ENCODE results near the gene UST. TPM values are rescaled to one million over a fixed set of nuclear protein-coding genes. Genes with fewer than 3 reads are reported as not detected.
A peak's percentile ranks its signal among the peaks of the same experiment; 100 is the strongest.

Gene UST
- total RNA-seq, 2 donors from 2014 or later = 24.2 to 30.8 TPM

DNA sequence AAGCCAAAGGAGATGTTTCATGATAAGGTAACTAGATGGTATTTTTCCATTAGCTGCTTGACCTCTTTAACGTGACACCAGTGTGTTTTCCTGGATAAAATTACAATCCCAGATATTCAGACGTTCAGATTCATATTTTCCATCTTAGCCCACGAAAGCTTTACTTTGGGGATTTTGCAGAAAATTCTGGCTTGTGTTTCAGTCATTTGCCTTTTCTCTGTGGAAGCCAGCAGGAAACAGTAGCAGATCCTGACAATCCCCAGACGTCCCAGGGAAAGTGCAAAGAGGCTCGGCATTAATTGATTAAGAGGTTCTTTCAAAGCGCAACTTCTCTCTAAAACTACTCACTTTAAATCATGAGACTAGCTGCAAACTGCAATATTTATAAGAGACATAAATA lies 243.6 kb downstream of the UST start:
- no peaks in the 10 kb centered on the region for H3K9me3 ChIP-seq
- no peaks in the 10 kb centered on the region for H3K27me3 ChIP-seq (replicated peaks; ENCODE audit: insufficient read depth)
- no peak overlapping the region for H3K27ac ChIP-seq
- ATAC-seq (ENCODE audit: insufficient number of reproducible peaks, low FRiP score, low read depth) (no peak), DNase-seq (ENCODE audit: low spot score) (no peak)
- H3K4me3 ChIP-seq = no peak overlapping the region
- TF ChIP-seq, protein P1, sequence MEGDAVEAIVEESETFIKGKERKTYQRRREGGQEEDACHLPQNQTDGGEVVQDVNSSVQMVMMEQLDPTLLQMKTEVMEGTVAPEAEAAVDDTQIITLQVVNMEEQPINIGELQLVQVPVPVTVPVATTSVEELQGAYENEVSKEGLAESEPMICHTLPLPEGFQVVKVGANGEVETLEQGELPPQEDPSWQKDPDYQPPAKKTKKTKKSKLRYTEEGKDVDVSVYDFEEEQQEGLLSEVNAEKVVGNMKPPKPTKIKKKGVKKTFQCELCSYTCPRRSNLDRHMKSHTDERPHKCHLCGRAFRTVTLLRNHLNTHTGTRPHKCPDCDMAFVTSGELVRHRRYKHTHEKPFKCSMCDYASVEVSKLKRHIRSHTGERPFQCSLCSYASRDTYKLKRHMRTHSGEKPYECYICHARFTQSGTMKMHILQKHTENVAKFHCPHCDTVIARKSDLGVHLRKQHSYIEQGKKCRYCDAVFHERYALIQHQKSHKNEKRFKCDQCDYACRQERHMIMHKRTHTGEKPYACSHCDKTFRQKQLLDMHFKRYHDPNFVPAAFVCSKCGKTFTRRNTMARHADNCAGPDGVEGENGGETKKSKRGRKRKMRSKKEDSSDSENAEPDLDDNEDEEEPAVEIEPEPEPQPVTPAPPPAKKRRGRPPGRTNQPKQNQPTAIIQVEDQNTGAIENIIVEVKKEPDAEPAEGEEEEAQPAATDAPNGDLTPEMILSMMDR (IDR thresholded peaks at IDR 0.05) = no peak
- H3K4me1 ChIP-seq (ENCODE audit: control insufficient read depth in 1 of 2, low read depth in 2 of 2) = no peaks in the 10 kb centered on the region
- no peaks in the 10 kb centered on the region for H3K36me3 ChIP-seq

DNA sequence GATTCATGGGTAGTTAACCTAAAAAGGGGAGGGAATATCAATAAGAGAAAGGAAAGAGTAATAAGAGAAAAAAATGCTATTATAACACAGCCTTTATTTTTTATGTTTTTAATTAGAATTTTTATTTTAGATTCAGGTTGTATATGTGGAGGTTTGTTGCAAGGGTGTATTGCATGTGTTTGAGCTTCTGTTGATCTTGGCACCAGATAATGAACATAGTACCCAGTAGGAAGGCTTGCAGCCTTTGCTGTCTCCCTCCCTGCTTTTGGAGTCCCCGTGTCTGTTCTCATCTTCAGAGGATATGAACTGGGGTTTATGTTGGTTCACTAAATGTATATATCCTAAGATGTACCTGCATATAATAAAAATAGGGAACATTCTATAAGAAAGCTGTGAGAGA lies 250.0 kb downstream of the UST start:
- Histone ChIP-seq H3K4me1 (ENCODE audit: control insufficient read depth in 1 of 2, low read depth in 2 of 2) (peaks cover 24 to 35% of the 10 kb centered on the region in 2 donors), H3K27ac (peak overlapping the region in 1 of 2 donors; percentile 9), H3K4me3 (no peak overlapping the region), H3K36me3 (no peaks in the 10 kb centered on the region), H3K27me3 (replicated peaks; ENCODE audit: insufficient read depth) (no peaks in the 10 kb centered on the region), H3K9me3 (no peaks in the 10 kb centered on the region)
- TF ChIP-seq, protein P1 (IDR thresholded peaks at IDR 0.05) = no peak
- ATAC-seq (ENCODE audit: insufficient number of reproducible peaks, low FRiP score, low read depth) (no peak), DNase-seq (ENCODE audit: low spot score) (no peak)

DNA sequence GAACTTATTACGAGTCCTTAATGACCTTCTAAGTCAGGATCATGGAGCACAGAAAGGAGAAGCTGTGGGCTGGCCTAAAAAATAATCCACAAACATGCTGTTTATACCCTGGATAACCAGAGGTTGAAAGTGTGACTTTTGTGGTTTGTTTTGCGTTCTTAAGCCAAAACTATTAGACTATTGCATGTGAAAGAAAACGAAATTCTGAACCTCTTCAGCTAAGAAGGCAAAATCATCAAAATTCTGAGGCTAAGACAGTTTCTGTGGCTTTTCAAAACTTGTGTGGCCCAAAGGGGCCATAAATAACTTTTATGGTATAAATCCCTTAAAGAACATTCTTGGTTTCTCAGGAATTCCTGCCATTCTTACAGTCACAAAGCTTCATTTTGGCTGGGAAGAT lies 251.0 kb downstream of the UST start:
- DNase-seq (ENCODE audit: low spot score) (no peak), ATAC-seq (ENCODE audit: insufficient number of reproducible peaks, low FRiP score, low read depth) (no peak)
- peaks cover 24 to 35% of the 10 kb centered on the region in 2 donors for H3K4me1 ChIP-seq (ENCODE audit: control insufficient read depth in 1 of 2, low read depth in 2 of 2)
- no peaks in the 10 kb centered on the region for H3K27me3 ChIP-seq (replicated peaks; ENCODE audit: insufficient read depth)
- H3K27ac ChIP-seq = no peak overlapping the region
- H3K36me3 ChIP-seq = no peaks in the 10 kb centered on the region
- no peaks in the 10 kb centered on the region for H3K9me3 ChIP-seq
- H3K4me3 ChIP-seq = no peak overlapping the region
- TF ChIP-seq, protein P1 (IDR thresholded peaks at IDR 0.05) = no peak

DNA sequence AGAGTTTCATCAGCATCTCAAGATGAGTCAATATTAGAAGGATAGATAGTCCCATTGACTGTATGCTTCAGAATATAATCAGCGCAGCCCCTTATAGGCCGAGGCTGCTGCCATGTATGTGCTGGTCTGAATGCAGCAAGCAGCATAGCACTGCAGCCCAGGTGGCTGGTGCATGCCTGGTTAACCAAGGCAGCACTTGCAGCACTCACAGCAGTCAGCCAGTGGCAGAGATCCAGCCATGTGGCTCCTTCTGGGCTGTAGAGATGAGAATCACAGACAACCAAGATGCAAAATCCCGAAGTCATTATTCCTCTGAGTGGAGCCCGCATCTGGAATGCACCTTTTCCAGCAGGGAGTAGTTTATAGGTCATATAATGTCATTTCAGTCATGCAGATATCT lies 251.9 kb downstream of the UST start:
- ATAC-seq (ENCODE audit: insufficient number of reproducible peaks, low FRiP score, low read depth) = no peak
- no peak for DNase-seq (ENCODE audit: low spot score)
- H3K4me1 ChIP-seq (ENCODE audit: control insufficient read depth in 1 of 2, low read depth in 2 of 2) = peaks cover 24 to 35% of the 10 kb centered on the region in 2 donors
- H3K4me3 ChIP-seq = no peak overlapping the region
- H3K36me3 ChIP-seq = no peaks in the 10 kb centered on the region
- TF ChIP-seq, protein P1 (IDR thresholded peaks at IDR 0.05) = no peak
- no peak overlapping the region for H3K27ac ChIP-seq
- H3K27me3 ChIP-seq (replicated peaks; ENCODE audit: insufficient read depth) = no peaks in the 10 kb centered on the region
- H3K9me3 ChIP-seq = no peaks in the 10 kb centered on the region

DNA sequence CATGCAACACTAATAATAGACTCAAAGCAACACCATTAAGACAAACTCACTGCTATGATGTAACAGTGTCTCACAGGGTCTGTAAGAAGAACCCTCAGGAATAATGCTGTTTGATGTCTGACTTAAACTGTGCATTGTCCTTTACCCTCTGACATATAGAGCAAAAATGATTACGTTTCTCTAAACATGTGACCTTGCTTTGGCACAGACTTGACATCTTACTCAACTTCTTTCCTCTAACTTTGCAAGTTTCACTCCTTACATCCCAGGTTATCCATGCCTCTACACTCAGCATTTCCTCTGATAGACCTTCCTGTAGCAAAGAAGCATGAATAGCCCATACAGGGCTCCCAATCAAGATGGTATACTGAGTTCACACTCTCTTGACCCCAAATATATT lies 252.7 kb downstream of the UST start:
- Histone ChIP-seq H3K4me3 (no peak overlapping the region), H3K36me3 (no peaks in the 10 kb centered on the region), H3K27ac (peak overlapping the region; percentile 49 to 64), H3K27me3 (replicated peaks; ENCODE audit: insufficient read depth) (no peaks in the 10 kb centered on the region), H3K4me1 (ENCODE audit: control insufficient read depth in 1 of 2, low read depth in 2 of 2) (peaks cover 24 to 35% of the 10 kb centered on the region in 2 donors), H3K9me3 (no peaks in the 10 kb centered on the region)
- TF ChIP-seq, protein P1 (IDR thresholded peaks at IDR 0.05) = no peak
- ATAC-seq (ENCODE audit: insufficient number of reproducible peaks, low FRiP score, low read depth) (no peak), DNase-seq (ENCODE audit: low spot score) (no peak)

Measured in thoracic aorta (tissue), 2 donors.